ENCODE measurements around the gene MYO5C.
"Not testable (repeated sequence)": the region's sequence is repeated elsewhere in the genome, so short reads cannot be mapped to it uniquely, and the experiment has no call there.

GRCh38 chr15:52238989-52239525 is 56.5 kb downstream of the MYO5C start:
- not testable (repeated sequence) for TF ChIP-seq CTCF (conservative IDR thresholded peaks at IDR 0.05; ENCODE audit: low read depth, low read length); EZH2 (IDR thresholded peaks at IDR 0.05; ENCODE audit: borderline replicate concordance, low read depth, low read length, poor library complexity, severe bottlenecking)

Data from A673 (cell line).